Mucosa of descending colon (tissue), 3 donors: ENCODE results near the gene HPS4. TPM values are rescaled to one million over a fixed set of nuclear protein-coding genes. Genes with fewer than 3 reads are reported as not detected.

Experiments
- ATAC-seq: fragments of 200-7000 bp; cut with Tn5 transposase; one replicate; pipeline ENCODE4 v1.9.1; 2020; ENCODE audit warnings: mild to moderate bottlenecking, moderate library complexity
- DNase-seq, 3 donors: peaks; one replicate each; pipeline ENCODE4 v3.0.0-alpha.2; 2020
- H3K36me3 ChIP-seq: fragments of 200-600 bp; one replicate; pipeline ENCODE4 v1.8.0; 2021; ENCODE audit warnings: low read depth, mild to moderate bottlenecking
- H3K4me1 ChIP-seq: fragments of 200-600 bp; one replicate; pipeline ENCODE4 v1.8.0; 2021; ENCODE audit warnings: low read depth, mild to moderate bottlenecking
- H3K4me3 ChIP-seq: fragments of 200-600 bp; one replicate; pipeline ENCODE4 v1.8.0; 2021; ENCODE audit warnings: mild to moderate bottlenecking
- H3K9me3 ChIP-seq: fragments of 200-600 bp; one replicate; pipeline ENCODE4 v1.8.0; 2021; ENCODE audit warnings: mild to moderate bottlenecking
- CTCF ChIP-seq: fragments of 200-600 bp; IDR thresholded peaks from one replicate; pipeline ENCODE4 v1.8.0; 2022; ENCODE audit warnings: antibody characterized with exemption, mild to moderate bottlenecking
- intact Hi-C, 2 donors: fragments of 100-400 bp; cut with DNase I in 1 of 2; cut with micrococcal nuclease in 1 of 2; formaldehyde crosslinking; loops; one replicate each; pipeline versions ENCODE4 v1.11.0 to v1.11.1; 2022; cut with DNase I, micrococcal nuclease
- total RNA-seq, 3 donors: library from RNA; stranded (reverse); fragmentation: NEBNext Ultra II Directional in 2 of 3; extraction: Animal tissue kit (Norgen Biotek cat#: 25700) in 2 of 3; gene quantifications; one replicate each; pipeline versions ENCODE4 v1.2.1 to v1.2.4, GENCODE V29; 2021 to 2023
- donor health status: DM: no; HTN: no; CAD: no; lungs with moderate emphysema.
- donor health status: DM: no; HTN: no; CAD: no.
- donor health status: DM: no; HTN: yes; CAD: no.

Gene HPS4
- total RNA-seq, 3 donors from 2014 or later = 28.6 to 29.2 (median 28.9) TPM

- Histone ChIP-seq H3K4me1 (peaks cover 33% of the 10 kb centered on the region), H3K9me3 (no peaks in the 10 kb centered on the region), H3K36me3 (no peaks in the 10 kb centered on the region), H3K4me3 (no peak overlapping the region)
- ATAC-seq (no peak), DNase-seq (no peak)
- no peak for TF ChIP-seq CTCF
- intact Hi-C loops = no loop called here
Measured at GRCh38 chr22:26485013-26485412, 1.4 kb upstream of the HPS4 start.

DNA sequence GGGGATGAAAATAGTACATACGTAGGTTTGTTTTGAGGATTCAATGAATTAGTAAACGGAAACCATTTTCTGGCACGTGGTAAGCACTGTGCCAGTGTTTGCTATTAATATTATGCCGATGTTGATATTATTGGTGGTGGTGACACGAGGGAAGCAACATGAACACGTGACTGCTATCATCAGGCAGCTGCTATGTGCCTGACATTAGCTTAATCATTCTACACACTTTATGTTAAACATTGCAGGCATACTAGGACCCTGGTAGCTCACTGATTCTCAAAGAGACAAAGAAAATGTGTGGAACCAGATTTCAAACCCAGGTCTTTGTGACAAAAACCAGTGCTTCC lies 750 bp upstream of the HPS4 start:
- peak overlapping the region; percentile 69 for H3K4me3 ChIP-seq
- no peak for ATAC-seq
- H3K9me3 ChIP-seq = no peaks in the 10 kb centered on the region
- TF ChIP-seq CTCF = no peak
- no peaks in the 10 kb centered on the region for H3K36me3 ChIP-seq
- DNase-seq = no peak
- intact Hi-C loops = no loop called here
- H3K4me1 ChIP-seq = peaks cover 34% of the 10 kb centered on the region

- DNase-seq (no peak), ATAC-seq (no peak)
- no peak for TF ChIP-seq CTCF
- intact Hi-C loops = no loop called here
- H3K9me3 ChIP-seq = no peaks in the 10 kb centered on the region
- H3K4me3 ChIP-seq = peak overlapping the region; percentile 69
- no peaks in the 10 kb centered on the region for H3K36me3 ChIP-seq
- H3K4me1 ChIP-seq = peaks cover 40% of the 10 kb centered on the region
Measured at GRCh38 chr22:26483043-26483438, 542 bp downstream of the HPS4 start.

DNA sequence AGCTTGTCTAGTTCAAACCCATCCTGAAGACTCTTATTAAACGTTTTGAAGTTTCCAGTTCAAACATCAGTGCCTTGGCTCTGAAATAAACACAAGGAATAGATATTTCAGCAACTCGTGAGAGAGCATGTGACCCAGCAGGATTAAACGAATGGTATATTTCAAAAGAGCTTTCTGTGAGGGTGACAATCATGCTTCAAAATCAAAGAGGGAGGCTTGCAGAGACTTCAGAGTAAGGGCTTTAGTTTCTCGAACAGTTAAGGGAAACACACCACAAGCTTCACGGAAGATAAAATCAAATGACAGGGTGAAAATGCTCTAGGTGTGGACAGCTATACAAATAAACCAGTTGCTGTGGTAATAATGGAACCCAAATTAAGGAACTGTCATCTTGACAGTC lies 1.4 kb downstream of the HPS4 start:
- ATAC-seq (no peak), DNase-seq (no peak)
- no peak overlapping the region for H3K4me3 ChIP-seq
- intact Hi-C loops = no loop called here
- H3K36me3 ChIP-seq = no peaks in the 10 kb centered on the region
- H3K4me1 ChIP-seq = peaks cover 40% of the 10 kb centered on the region
- H3K9me3 ChIP-seq = no peaks in the 10 kb centered on the region
- no peak for TF ChIP-seq CTCF

GRCh38 chr22:26481694-26482093 lies 1.9 kb downstream of the HPS4 start:
- no peaks in the 10 kb centered on the region for H3K9me3 ChIP-seq
- no peak for ATAC-seq
- DNase-seq = no peak
- no peak overlapping the region for H3K4me3 ChIP-seq
- no peak for TF ChIP-seq CTCF
- intact Hi-C loops = no loop called here
- peaks cover 40% of the 10 kb centered on the region for H3K4me1 ChIP-seq
- no peaks in the 10 kb centered on the region for H3K36me3 ChIP-seq

DNA sequence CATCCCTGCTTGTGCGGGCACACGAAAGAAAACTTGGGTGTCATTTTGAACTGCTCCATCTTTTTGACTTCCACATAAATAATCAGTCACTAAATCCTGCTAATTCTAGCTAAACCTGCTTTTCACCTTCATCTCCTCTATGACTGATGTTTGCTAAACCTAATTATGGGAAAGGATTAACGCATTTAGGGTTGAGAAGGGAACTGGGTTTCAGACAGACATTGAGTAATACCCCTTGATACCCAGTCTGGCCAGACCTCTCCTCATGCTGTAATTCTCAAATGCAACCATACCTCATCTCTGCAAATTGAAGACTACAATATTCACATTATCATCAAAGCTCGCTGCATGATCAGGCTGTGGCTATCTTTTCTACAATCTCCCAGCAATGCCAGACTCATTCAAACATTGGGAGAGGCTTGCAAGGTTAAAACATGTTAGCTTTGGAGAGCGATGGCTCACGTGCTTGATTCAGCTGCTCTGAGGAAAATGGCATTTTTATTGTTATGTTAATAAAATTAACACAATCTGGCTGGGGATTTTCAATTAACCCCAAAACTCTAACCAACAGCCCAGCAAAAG lies 2.4 kb downstream of the HPS4 start:
- intact Hi-C loops = no loop called here
- H3K4me3 ChIP-seq = no peak overlapping the region
- H3K4me1 ChIP-seq = peaks cover 40% of the 10 kb centered on the region
- TF ChIP-seq CTCF = no peak
- H3K36me3 ChIP-seq = no peaks in the 10 kb centered on the region
- no peak for ATAC-seq
- DNase-seq = no peak
- H3K9me3 ChIP-seq = no peaks in the 10 kb centered on the region
